Nephron progenitor cell (in vitro differentiated cells): Measurements from ENCODE around the gene SUSD1.

ENCODE experiments used
- DNase-seq: peaks from one replicate; pipeline ENCODE4 v3.0.0; 2021
- H3K27ac Mint-ChIP-seq: 2 replicates; pipeline ENCODE4 v1.8.0; 2021; ENCODE audit warnings: mild to moderate bottlenecking, moderate library complexity, mixed read lengths
- H3K27me3 Mint-ChIP-seq: 2 replicates; pipeline ENCODE4 v1.8.0; 2021; ENCODE audit warnings: mild to moderate bottlenecking, low read depth, mixed read lengths; ENCODE audit not compliant: poor library complexity
- H3K36me3 Mint-ChIP-seq: 2 replicates; pipeline ENCODE4 v1.8.0; 2021; ENCODE audit warnings: low read depth, mixed read lengths
- H3K4me1 Mint-ChIP-seq: 2 replicates; pipeline ENCODE4 v1.8.0; 2021; ENCODE audit warnings: mixed read lengths
- H3K4me3 Mint-ChIP-seq: 2 replicates; pipeline ENCODE4 v1.8.0; 2021; ENCODE audit warnings: mild to moderate bottlenecking, moderate library complexity, mixed read lengths
- H3K9me3 Mint-ChIP-seq: 2 replicates; pipeline ENCODE4 v1.8.0; 2021; ENCODE audit warnings: mild to moderate bottlenecking, moderate library complexity, mixed read lengths
- TF ChIP-seq, protein P1 (sequence below): fragments of 200-600 bp; sonication (generic); IDR thresholded peaks from 2 replicates; pipeline ENCODE4 v1.5.0; 2021; ENCODE audit warnings: antibody characterized with exemption

SUSD1 gene

GRCh38 chr9:112188884-112189283, 13.8 kb upstream of the SUSD1 start:
- DNase-seq = no peak
- H3K4me3 Mint-ChIP-seq = no peak overlapping the region
- peaks cover 15% of the 10 kb centered on the region for H3K36me3 Mint-ChIP-seq
- peaks cover 20% of the 10 kb centered on the region for H3K4me1 Mint-ChIP-seq
- peak overlapping the region; percentile 89 for H3K27ac Mint-ChIP-seq
- TF ChIP-seq, protein P1, sequence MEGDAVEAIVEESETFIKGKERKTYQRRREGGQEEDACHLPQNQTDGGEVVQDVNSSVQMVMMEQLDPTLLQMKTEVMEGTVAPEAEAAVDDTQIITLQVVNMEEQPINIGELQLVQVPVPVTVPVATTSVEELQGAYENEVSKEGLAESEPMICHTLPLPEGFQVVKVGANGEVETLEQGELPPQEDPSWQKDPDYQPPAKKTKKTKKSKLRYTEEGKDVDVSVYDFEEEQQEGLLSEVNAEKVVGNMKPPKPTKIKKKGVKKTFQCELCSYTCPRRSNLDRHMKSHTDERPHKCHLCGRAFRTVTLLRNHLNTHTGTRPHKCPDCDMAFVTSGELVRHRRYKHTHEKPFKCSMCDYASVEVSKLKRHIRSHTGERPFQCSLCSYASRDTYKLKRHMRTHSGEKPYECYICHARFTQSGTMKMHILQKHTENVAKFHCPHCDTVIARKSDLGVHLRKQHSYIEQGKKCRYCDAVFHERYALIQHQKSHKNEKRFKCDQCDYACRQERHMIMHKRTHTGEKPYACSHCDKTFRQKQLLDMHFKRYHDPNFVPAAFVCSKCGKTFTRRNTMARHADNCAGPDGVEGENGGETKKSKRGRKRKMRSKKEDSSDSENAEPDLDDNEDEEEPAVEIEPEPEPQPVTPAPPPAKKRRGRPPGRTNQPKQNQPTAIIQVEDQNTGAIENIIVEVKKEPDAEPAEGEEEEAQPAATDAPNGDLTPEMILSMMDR = no peak
- peaks cover 4% of the 10 kb centered on the region for H3K27me3 Mint-ChIP-seq
- H3K9me3 Mint-ChIP-seq = peaks cover 18% of the 10 kb centered on the region

- Mint-ChIP-seq H3K27ac (no peak overlapping the region), H3K4me1 (peaks cover 14% of the 10 kb centered on the region), H3K36me3 (peaks cover 21% of the 10 kb centered on the region), H3K27me3 (peaks cover 4% of the 10 kb centered on the region), H3K9me3 (peaks cover 21% of the 10 kb centered on the region), H3K4me3 (no peak overlapping the region)
- TF ChIP-seq, protein P1 = no peak
- no peak for DNase-seq
Observed at GRCh38 chr9:112187404-112187803, 12.3 kb upstream of the SUSD1 start.

GRCh38 chr9:112186695-112187094, 11.6 kb upstream of the SUSD1 start:
- peaks cover 19% of the 10 kb centered on the region for H3K9me3 Mint-ChIP-seq
- TF ChIP-seq, protein P1 = no peak
- no peak for DNase-seq
- peaks cover 4% of the 10 kb centered on the region for H3K27me3 Mint-ChIP-seq
- no peak overlapping the region for H3K27ac Mint-ChIP-seq
- H3K36me3 Mint-ChIP-seq = peaks cover 21% of the 10 kb centered on the region
- no peak overlapping the region for H3K4me3 Mint-ChIP-seq
- H3K4me1 Mint-ChIP-seq = peaks cover 14% of the 10 kb centered on the region

DNA sequence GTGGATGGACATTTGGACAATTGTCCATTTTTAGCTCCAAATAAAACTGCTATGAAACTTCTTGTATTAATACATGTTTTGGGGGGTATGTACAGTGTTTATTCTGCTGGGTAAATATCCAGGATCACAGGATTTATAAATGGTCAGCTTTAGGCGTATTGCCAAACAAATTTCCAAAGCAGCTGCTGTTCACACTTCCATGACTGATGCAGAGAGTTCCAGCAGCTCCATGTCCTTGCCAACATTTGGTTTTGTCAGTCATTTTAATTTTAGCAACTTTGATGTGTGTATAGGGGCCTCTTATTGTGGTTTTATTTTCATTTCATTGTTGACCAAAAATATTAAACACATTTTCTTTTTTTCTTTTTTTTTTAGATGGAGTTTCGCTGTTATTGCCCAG, 9.8 kb upstream of the SUSD1 start:
- TF ChIP-seq, protein P1 = no peak
- DNase-seq = no peak
- Mint-ChIP-seq H3K36me3 (peaks cover 10% of the 10 kb centered on the region), H3K9me3 (peaks cover 6% of the 10 kb centered on the region), H3K4me3 (no peak overlapping the region), H3K4me1 (peaks cover 31% of the 10 kb centered on the region), H3K27ac (no peak overlapping the region), H3K27me3 (peaks cover 4% of the 10 kb centered on the region)

DNA sequence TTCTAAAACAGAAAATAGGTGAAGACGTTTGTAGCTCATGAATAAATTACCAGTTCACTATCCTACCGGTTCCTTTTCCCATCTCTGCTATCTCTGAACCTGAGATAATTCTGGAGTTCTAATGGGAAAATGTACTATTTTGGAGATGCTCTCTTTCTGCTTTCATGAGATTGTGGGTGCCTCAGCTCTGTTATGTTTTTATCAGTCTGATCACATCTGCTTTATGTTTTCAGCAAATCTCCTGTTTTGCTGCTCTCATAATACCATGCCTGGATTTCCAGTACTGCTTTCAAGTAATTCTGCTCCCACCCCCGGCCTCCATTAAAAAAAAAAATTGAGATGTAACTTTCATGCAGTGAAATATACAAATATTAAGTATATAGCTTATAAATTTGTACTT, 9.1 kb upstream of the SUSD1 start:
- peaks cover 4% of the 10 kb centered on the region for H3K27me3 Mint-ChIP-seq
- peaks cover 10% of the 10 kb centered on the region for H3K36me3 Mint-ChIP-seq
- no peak overlapping the region for H3K4me3 Mint-ChIP-seq
- peaks cover 33% of the 10 kb centered on the region for H3K4me1 Mint-ChIP-seq
- no peak overlapping the region for H3K27ac Mint-ChIP-seq
- DNase-seq = no peak
- H3K9me3 Mint-ChIP-seq = peaks cover 6% of the 10 kb centered on the region
- TF ChIP-seq, protein P1 = no peak

DNA sequence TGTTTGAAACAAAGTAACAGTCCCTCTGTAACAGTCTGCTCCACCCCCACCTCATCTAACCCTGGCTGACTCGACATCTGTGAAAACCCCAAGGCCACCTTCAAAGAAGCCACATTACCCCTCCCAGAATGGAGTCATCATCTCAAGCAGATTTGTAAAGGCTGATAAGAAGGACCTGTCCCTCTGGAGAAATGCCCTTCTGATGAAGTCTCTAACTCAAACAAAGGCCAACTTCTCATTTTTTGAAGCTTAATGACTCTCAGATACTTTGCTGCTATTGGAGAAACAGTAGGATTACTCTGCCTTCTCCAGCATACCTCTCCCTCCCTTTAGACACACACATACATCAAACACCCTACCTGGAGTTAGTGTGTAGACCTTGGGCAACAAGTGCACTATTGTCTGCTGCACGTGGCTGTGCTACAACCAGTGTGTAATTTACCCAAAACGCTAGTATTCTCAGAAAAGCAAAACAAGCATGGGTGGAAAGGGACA, 5.3 kb upstream of the SUSD1 start:
- TF ChIP-seq, protein P1 = no peak
- no peak for DNase-seq
- H3K9me3 Mint-ChIP-seq = peaks cover 6% of the 10 kb centered on the region
- H3K27me3 Mint-ChIP-seq = peaks cover 6% of the 10 kb centered on the region
- no peak overlapping the region for H3K27ac Mint-ChIP-seq
- H3K4me3 Mint-ChIP-seq = no peak overlapping the region
- peaks cover 10% of the 10 kb centered on the region for H3K36me3 Mint-ChIP-seq
- H3K4me1 Mint-ChIP-seq = peaks cover 42% of the 10 kb centered on the region
